Mesenchymal stem cell (in vitro differentiated cells and primary cell): ENCODE measurements around the gene MAU2.

Experiments used
- DNase-seq: peaks from one replicate; pipeline ENCODE4 v3.0.0-alpha.2; 2013
- H2AFZ ChIP-seq: one replicate; pipeline ENCODE4 v1.6.1; 2013; ENCODE audit warnings: low read depth, mild to moderate bottlenecking, control low read depth, inconsistent platforms, low read length, moderate library complexity
- H2AK5ac ChIP-seq: 2 replicates; pipeline ENCODE4 v1.6.1; 2013; ENCODE audit warnings: low read length, moderate library complexity, mild to moderate bottlenecking, inconsistent platforms; ENCODE audit not compliant: severe bottlenecking
- H2BK120ac ChIP-seq: one replicate; pipeline ENCODE4 v1.6.1; 2013; ENCODE audit warnings: low read depth, mild to moderate bottlenecking, inconsistent platforms, low read length, moderate library complexity
- H2BK12ac ChIP-seq, 2 experiments: one replicate each; pipeline ENCODE4 v1.6.1; 2013; ENCODE audit warnings: inconsistent platforms in 2 of 2, low read length in 2 of 2, mild to moderate bottlenecking in 2 of 2, moderate library complexity in 2 of 2, control low read depth in 1 of 2
- H2BK15ac ChIP-seq: one replicate; pipeline ENCODE4 v1.6.1; 2013; ENCODE audit warnings: mild to moderate bottlenecking, low read depth, inconsistent platforms; ENCODE audit not compliant: poor library complexity, severe bottlenecking
- H2BK5ac ChIP-seq: 2 replicates; pipeline ENCODE4 v1.6.1; 2013; ENCODE audit warnings: low read depth, mild to moderate bottlenecking, low read length, control low read depth, inconsistent platforms; ENCODE audit not compliant: poor library complexity, severe bottlenecking
- H3K14ac ChIP-seq, 2 experiments: one replicate each; pipeline ENCODE4 v1.6.1; 2013; ENCODE audit warnings: inconsistent platforms in 2 of 2, low read length in 2 of 2, control low read depth in 1 of 2, mild to moderate bottlenecking in 1 of 2, moderate library complexity in 1 of 2
- H3K18ac ChIP-seq, 2 experiments: one replicate each; pipeline ENCODE4 v1.6.1; 2013; ENCODE audit warnings: inconsistent platforms in 2 of 2, low read length in 2 of 2, control low read depth in 1 of 2, low read depth in 1 of 2, mild to moderate bottlenecking in 1 of 2
- H3K23ac ChIP-seq, 2 experiments: one replicate each; pipeline ENCODE4 v1.6.1; 2013; ENCODE audit warnings: inconsistent platforms in 2 of 2, low read length in 2 of 2, mild to moderate bottlenecking in 2 of 2, moderate library complexity in 2 of 2, control low read depth in 1 of 2
- H3K27ac ChIP-seq: 2 replicates; pipeline ENCODE4 v1.5.1; 2013; ENCODE audit warnings: mild to moderate bottlenecking, moderate library complexity, low read length, control low read depth, inconsistent platforms; ENCODE audit not compliant: poor library complexity, severe bottlenecking
- H3K27me3 ChIP-seq, 2 experiments: 2 replicates each; pipeline versions ENCODE4 v1.6.1 to v1.7.0; 2013; ENCODE audit warnings: low read length in 2 of 2, mild to moderate bottlenecking in 2 of 2, moderate library complexity in 2 of 2, control low read depth in 1 of 2, inconsistent platforms in 1 of 2; ENCODE audit not compliant: control insufficient read depth in 1 of 2, insufficient read depth in 1 of 2
- H3K36me3 ChIP-seq, 2 experiments: 2 replicates each; pipeline versions ENCODE4 v1.6.1 to v1.7.0; 2013; ENCODE audit warnings: low read length in 2 of 2, control low read depth in 1 of 2, inconsistent platforms in 1 of 2, low read depth in 1 of 2, mild to moderate bottlenecking in 1 of 2; ENCODE audit not compliant: insufficient read depth in 2 of 2, control insufficient read depth in 1 of 2
- H3K4ac ChIP-seq, 2 experiments: one replicate each; pipeline ENCODE4 v1.6.1; 2013; ENCODE audit warnings: inconsistent platforms in 2 of 2, low read length in 2 of 2, mild to moderate bottlenecking in 2 of 2, moderate library complexity in 2 of 2, control low read depth in 1 of 2, low read depth in 1 of 2
- H3K4me1 ChIP-seq: 2 replicates; pipeline ENCODE4 v1.6.1; 2013; ENCODE audit warnings: low read depth, low read length, control low read depth; ENCODE audit not compliant: control insufficient read depth, insufficient read depth
- H3K4me2 ChIP-seq: 2 replicates; pipeline ENCODE4 v1.6.1; 2013; ENCODE audit warnings: low read length, mild to moderate bottlenecking, inconsistent platforms; ENCODE audit not compliant: poor library complexity, severe bottlenecking
- H3K4me3 ChIP-seq, 2 experiments: 2 replicates each; pipeline versions ENCODE4 v1.5.1 to v1.7.0; 2013; ENCODE audit warnings: low read length in 2 of 2, mild to moderate bottlenecking in 2 of 2, control low read depth in 1 of 2, low read depth in 1 of 2; ENCODE audit not compliant: insufficient read depth in 1 of 2
- H3K79me1 ChIP-seq: replicated peaks from 2 replicates; pipeline ENCODE4 v1.6.1; 2013; ENCODE audit warnings: mild to moderate bottlenecking, control low read depth, low read length, inconsistent platforms; ENCODE audit not compliant: poor library complexity, severe bottlenecking
- H3K9ac ChIP-seq: 2 replicates; pipeline ENCODE4 v1.7.0; 2013; ENCODE audit warnings: mild to moderate bottlenecking, low read length, moderate library complexity
- H3K9me3 ChIP-seq: 2 replicates; pipeline ENCODE4 v1.7.0; 2013; ENCODE audit warnings: mild to moderate bottlenecking, low read length; ENCODE audit not compliant: control insufficient read depth
- H4K8ac ChIP-seq: one replicate; pipeline ENCODE4 v1.6.1; 2013; ENCODE audit warnings: inconsistent platforms, mild to moderate bottlenecking, low read length, moderate library complexity
- H4K91ac ChIP-seq: one replicate; pipeline ENCODE4 v1.6.1; 2013; ENCODE audit warnings: mild to moderate bottlenecking, low read length, inconsistent platforms
- WGBS: methylation state at CpG from one replicate; pipeline ENCODE4 v1.1.7; 2013; ENCODE audit warnings: mixed read lengths; 5-methylcytosine and 5-hydroxymethylcytosine counted together

The MAU2 gene

GRCh38 chr19:19292607-19293006 lies 28.0 kb upstream of the MAU2 start:
- Histone ChIP-seq H2BK15ac (no peak overlapping the region), H3K79me1 (peaks cover 15% of the 10 kb centered on the region), H3K14ac (no peak overlapping the region), H2AFZ (no peak overlapping the region), H3K18ac (no peak overlapping the region), H2BK5ac (no peak overlapping the region), H3K4ac (no peak overlapping the region), H2BK12ac (no peak overlapping the region), H3K9ac (no peak overlapping the region), H3K27ac (no peak overlapping the region), H3K4me3 (no peak overlapping the region), H2AK5ac (no peak overlapping the region), H4K91ac (no peak overlapping the region), H3K23ac (no peak overlapping the region), H3K27me3 (no peaks in the 10 kb centered on the region), H4K8ac (no peak overlapping the region), H3K4me2 (no peak overlapping the region), H2BK120ac (no peak overlapping the region), H3K36me3 (peaks cover 31 to 67% of the 10 kb centered on the region in 2 experiments), H3K4me1 (no peaks in the 10 kb centered on the region), H3K9me3 (no peaks in the 10 kb centered on the region)
- 96% methylated on average over 2 of the region's 5 CpGs for WGBS
- no peak for DNase-seq

- no peak for DNase-seq
- Histone ChIP-seq H2AK5ac (no peak overlapping the region), H2BK120ac (no peak overlapping the region), H3K27ac (no peak overlapping the region), H3K23ac (no peak overlapping the region), H3K4me1 (no peaks in the 10 kb centered on the region), H3K14ac (no peak overlapping the region), H2BK12ac (no peak overlapping the region), H3K4me3 (no peak overlapping the region), H4K8ac (no peak overlapping the region), H3K79me1 (peaks cover 8% of the 10 kb centered on the region), H2AFZ (no peak overlapping the region), H2BK5ac (no peak overlapping the region), H4K91ac (no peak overlapping the region), H3K27me3 (no peaks in the 10 kb centered on the region), H3K18ac (no peak overlapping the region), H3K9ac (no peak overlapping the region), H3K4me2 (no peak overlapping the region), H3K9me3 (no peaks in the 10 kb centered on the region), H3K4ac (no peak overlapping the region), H3K36me3 (peaks cover 39 to 56% of the 10 kb centered on the region in 2 experiments), H2BK15ac (no peak overlapping the region)
- WGBS: 100% methylated on average over 2 of the region's 4 CpGs
Observed at GRCh38 chr19:19294914-19295313, 25.7 kb upstream of the MAU2 start.

GRCh38 chr19:19296953-19297689 lies 23.5 kb upstream of the MAU2 start:
- no peak overlapping the region for H3K4ac ChIP-seq
- 97% methylated on average over 19 of the region's 19 CpGs for WGBS
- H3K23ac ChIP-seq: no peak overlapping the region
- H3K18ac ChIP-seq: no peak overlapping the region
- no peak overlapping the region for H3K4me2 ChIP-seq
- H3K4me1 ChIP-seq: no peaks in the 10 kb centered on the region
- no peak overlapping the region for H2BK5ac ChIP-seq
- H3K9ac ChIP-seq: no peak overlapping the region
- no peak overlapping the region for H2BK12ac ChIP-seq
- H3K79me1 ChIP-seq: peaks cover 11% of the 10 kb centered on the region
- H3K4me3 ChIP-seq: no peak overlapping the region
- H4K91ac ChIP-seq: no peak overlapping the region
- H3K27me3 ChIP-seq: no peaks in the 10 kb centered on the region
- H2AFZ ChIP-seq: no peak overlapping the region
- no peak overlapping the region for H4K8ac ChIP-seq
- no peak overlapping the region for H2AK5ac ChIP-seq
- H3K27ac ChIP-seq: no peak overlapping the region
- H3K14ac ChIP-seq: no peak overlapping the region
- no peaks in the 10 kb centered on the region for H3K9me3 ChIP-seq
- no peak for DNase-seq
- no peak overlapping the region for H2BK120ac ChIP-seq
- no peak overlapping the region for H2BK15ac ChIP-seq
- peaks cover 61 to 68% of the 10 kb centered on the region in 2 experiments for H3K36me3 ChIP-seq

- no peak overlapping the region for H3K23ac ChIP-seq
- no peak overlapping the region for H3K27ac ChIP-seq
- no peak overlapping the region for H4K8ac ChIP-seq
- H3K4me1 ChIP-seq: no peaks in the 10 kb centered on the region
- H2BK5ac ChIP-seq: no peak overlapping the region
- H3K14ac ChIP-seq: no peak overlapping the region
- WGBS: 96% methylated on average over 9 of the region's 9 CpGs
- no peaks in the 10 kb centered on the region for H3K27me3 ChIP-seq
- H2BK15ac ChIP-seq: no peak overlapping the region
- no peak overlapping the region for H3K9ac ChIP-seq
- H3K36me3 ChIP-seq: peaks cover 67 to 70% of the 10 kb centered on the region in 2 experiments
- H2BK12ac ChIP-seq: no peak overlapping the region
- no peak overlapping the region for H3K4ac ChIP-seq
- no peak overlapping the region for H3K4me2 ChIP-seq
- no peak overlapping the region for H2AFZ ChIP-seq
- H4K91ac ChIP-seq: no peak overlapping the region
- peaks cover 11% of the 10 kb centered on the region for H3K79me1 ChIP-seq
- no peak for DNase-seq
- H2AK5ac ChIP-seq: no peak overlapping the region
- no peak overlapping the region for H3K4me3 ChIP-seq
- no peak overlapping the region for H3K18ac ChIP-seq
- H2BK120ac ChIP-seq: no peak overlapping the region
- H3K9me3 ChIP-seq: no peaks in the 10 kb centered on the region
Observed at GRCh38 chr19:19297759-19298158, 22.9 kb upstream of the MAU2 start.
